Measurements from ENCODE around the gene TRABD2B.

- TF ChIP-seq RAD21 (CRISPR knock-in tag; IDR thresholded peaks at IDR 0.05) = no peak
- TF ChIP-seq ZNF850 (CRISPR knock-in tag; conservative IDR thresholded peaks at IDR 0.05) = no peak
- TF ChIP-seq REST (IDR thresholded peaks at IDR 0.05; ENCODE audit: borderline replicate concordance in 1 of 2, low read depth in 1 of 2, low read length in 2 of 2) = no peak
- no peak for TF ChIP-seq ZNF430 (CRISPR knock-in tag; IDR thresholded peaks at IDR 0.05)
- no peak for TF ChIP-seq BHLHE40 (IDR thresholded peaks at IDR 0.05; ENCODE audit: low read length)
- TF ChIP-seq ZNF543 (CRISPR knock-in tag; IDR thresholded peaks at IDR 0.05) = 0 out of 2 replicates have a peak, but pooled peaks have one; percentile 51
- TF ChIP-seq HMG20B (CRISPR knock-in tag; conservative IDR thresholded peaks at IDR 0.05) = no peak
Observed at GRCh38 chr1:47781171-47781959, 215.8 kb downstream of the TRABD2B start.
